PFSK-1 (cell line): ENCODE results near the gene FTSJ1. TPM values are rescaled to one million over a fixed set of nuclear protein-coding genes. Genes with fewer than 3 reads are reported as not detected.

Experiments
- FOXP2 ChIP-seq: optimal IDR thresholded peaks from 2 replicates; pipeline ENCODE3; 2011; ENCODE audit warnings: borderline replicate concordance, control low read depth, inconsistent platforms; ENCODE audit not compliant: insufficient read depth; ENCODE audit errors: extremely low read length, extremely low read depth
- POLR2AphosphoS5 ChIP-seq: IDR thresholded peaks from 2 replicates; pipeline ENCODE4 v1.6.1; 2012; ENCODE audit warnings: low read depth, mild to moderate bottlenecking, control low read depth, low read length, moderate library complexity
- SIN3A ChIP-seq: IDR thresholded peaks from 2 replicates; pipeline ENCODE4 v1.6.1; 2012; ENCODE audit warnings: mild to moderate bottlenecking, low read length, moderate library complexity, borderline replicate concordance; ENCODE audit not compliant: insufficient read depth
- TAF1 ChIP-seq: IDR thresholded peaks from 2 replicates; pipeline ENCODE4 v1.6.1; 2012; ENCODE audit warnings: low read length, control low read depth, borderline replicate concordance; ENCODE audit not compliant: insufficient read depth
- polyA plus RNA-seq: library from polyadenylated mRNA; unstranded; fragments of >200 nt; gene quantifications from one replicate; pipeline ENCODE4 v1.2.1, GENCODE V29; 2012; ENCODE audit warnings: low read depth, missing spikeins; ENCODE audit not compliant: insufficient read length
- TF ChIP-seq, protein P1 (sequence below), 2 experiments: IDR thresholded peaks; 2 replicates each; pipeline versions ENCODE4 v1.6.1 to v1.8.0; 2011 to 2012; ENCODE audit warnings: low read depth in 2 of 2, low read length in 2 of 2, control low read depth in 1 of 2, inconsistent platforms in 1 of 2, mild to moderate bottlenecking in 1 of 2, moderate library complexity in 1 of 2; ENCODE audit not compliant: insufficient read depth in 1 of 2

The FTSJ1 gene, protein sequence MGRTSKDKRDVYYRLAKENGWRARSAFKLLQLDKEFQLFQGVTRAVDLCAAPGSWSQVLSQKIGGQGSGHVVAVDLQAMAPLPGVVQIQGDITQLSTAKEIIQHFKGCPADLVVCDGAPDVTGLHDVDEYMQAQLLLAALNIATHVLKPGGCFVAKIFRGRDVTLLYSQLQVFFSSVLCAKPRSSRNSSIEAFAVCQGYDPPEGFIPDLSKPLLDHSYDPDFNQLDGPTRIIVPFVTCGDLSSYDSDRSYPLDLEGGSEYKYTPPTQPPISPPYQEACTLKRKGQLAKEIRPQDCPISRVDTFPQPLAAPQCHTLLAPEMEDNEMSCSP
- 161 TPM for polyA plus RNA-seq

DNA sequence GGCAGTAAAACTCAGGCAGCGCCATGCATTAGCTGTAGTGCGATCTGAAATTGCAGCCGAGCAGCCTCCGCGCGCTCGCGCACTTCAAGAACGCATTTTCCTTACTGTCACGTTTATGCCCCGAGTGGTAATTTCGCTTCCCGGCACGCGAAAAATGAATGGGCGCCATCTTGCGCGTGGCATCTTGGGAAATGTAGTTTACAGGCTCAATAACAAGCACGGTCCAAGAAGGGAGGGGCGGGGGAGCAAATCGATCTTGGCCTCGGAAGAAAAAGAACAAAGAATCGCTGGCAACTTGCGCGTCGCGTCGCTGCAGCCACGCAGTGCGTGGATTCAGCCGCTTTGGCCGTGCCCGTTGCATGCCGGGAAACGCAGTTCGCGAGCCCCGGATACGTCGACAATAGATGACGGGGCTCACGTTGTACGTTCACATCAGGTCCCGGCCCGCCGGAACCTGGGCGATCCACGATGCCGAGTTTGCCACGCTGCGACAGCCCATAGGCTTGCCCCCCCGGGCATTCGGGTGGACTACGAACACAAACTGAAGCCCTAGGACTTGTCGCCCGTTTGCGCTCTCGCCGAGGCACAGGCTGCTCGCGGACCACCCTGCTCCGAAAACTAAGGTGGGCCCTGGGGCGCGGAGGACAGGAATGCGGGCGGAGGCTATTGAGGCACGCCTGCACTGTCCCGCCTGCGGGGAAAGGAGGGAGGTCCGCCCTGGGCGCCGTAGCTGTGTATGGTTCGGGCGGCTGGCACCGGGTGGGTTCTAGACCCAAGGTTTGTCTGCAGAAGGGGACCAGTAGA is at the start of gene FTSJ1:
TSS of gene FTSJ1 (plus strand) at position 426 of the 804 bp plus-strand sequence. CDS start 1,849 bp downstream, outside the sequence.
- TF ChIP-seq POLR2AphosphoS5 (peak; percentile 67), FOXP2 (no peak), TAF1 (peak; percentile 81; the same call in 1 of the 2 replicates), SIN3A (peak; percentile 64; the same call in 1 of the 2 replicates)
- TF ChIP-seq, protein P1, sequence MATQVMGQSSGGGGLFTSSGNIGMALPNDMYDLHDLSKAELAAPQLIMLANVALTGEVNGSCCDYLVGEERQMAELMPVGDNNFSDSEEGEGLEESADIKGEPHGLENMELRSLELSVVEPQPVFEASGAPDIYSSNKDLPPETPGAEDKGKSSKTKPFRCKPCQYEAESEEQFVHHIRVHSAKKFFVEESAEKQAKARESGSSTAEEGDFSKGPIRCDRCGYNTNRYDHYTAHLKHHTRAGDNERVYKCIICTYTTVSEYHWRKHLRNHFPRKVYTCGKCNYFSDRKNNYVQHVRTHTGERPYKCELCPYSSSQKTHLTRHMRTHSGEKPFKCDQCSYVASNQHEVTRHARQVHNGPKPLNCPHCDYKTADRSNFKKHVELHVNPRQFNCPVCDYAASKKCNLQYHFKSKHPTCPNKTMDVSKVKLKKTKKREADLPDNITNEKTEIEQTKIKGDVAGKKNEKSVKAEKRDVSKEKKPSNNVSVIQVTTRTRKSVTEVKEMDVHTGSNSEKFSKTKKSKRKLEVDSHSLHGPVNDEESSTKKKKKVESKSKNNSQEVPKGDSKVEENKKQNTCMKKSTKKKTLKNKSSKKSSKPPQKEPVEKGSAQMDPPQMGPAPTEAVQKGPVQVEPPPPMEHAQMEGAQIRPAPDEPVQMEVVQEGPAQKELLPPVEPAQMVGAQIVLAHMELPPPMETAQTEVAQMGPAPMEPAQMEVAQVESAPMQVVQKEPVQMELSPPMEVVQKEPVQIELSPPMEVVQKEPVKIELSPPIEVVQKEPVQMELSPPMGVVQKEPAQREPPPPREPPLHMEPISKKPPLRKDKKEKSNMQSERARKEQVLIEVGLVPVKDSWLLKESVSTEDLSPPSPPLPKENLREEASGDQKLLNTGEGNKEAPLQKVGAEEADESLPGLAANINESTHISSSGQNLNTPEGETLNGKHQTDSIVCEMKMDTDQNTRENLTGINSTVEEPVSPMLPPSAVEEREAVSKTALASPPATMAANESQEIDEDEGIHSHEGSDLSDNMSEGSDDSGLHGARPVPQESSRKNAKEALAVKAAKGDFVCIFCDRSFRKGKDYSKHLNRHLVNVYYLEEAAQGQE (IDR thresholded peaks at IDR 0.05; ENCODE audit: insufficient read depth in 1 of 2, low read depth in 2 of 2, low read length in 2 of 2) = no peak

DNA sequence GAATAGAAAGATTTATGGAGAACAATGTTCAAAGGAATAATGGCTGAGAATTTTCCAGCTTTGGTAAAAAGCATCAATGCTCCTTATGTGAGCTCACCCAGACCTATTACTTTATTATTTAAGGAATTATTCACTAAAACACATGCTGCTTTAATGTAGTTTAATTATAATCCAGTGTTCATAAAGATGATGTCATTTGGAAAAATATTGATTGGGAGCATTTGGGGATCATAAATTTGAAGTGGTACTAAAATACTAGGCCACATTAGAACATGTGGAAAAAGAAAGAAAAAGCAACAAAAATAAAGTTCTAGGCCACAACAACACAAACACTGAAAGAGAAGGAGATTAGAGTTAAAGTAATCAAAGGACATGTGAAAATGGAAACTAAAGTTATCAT is 25.9 kb upstream of the FTSJ1 start:
- no peak for TF ChIP-seq POLR2AphosphoS5
- no peak for TF ChIP-seq TAF1
- no peak for TF ChIP-seq FOXP2
- TF ChIP-seq, protein P1 (IDR thresholded peaks at IDR 0.05; ENCODE audit: insufficient read depth in 1 of 2, low read depth in 2 of 2, low read length in 2 of 2) = no peak
- TF ChIP-seq SIN3A = no peak

DNA sequence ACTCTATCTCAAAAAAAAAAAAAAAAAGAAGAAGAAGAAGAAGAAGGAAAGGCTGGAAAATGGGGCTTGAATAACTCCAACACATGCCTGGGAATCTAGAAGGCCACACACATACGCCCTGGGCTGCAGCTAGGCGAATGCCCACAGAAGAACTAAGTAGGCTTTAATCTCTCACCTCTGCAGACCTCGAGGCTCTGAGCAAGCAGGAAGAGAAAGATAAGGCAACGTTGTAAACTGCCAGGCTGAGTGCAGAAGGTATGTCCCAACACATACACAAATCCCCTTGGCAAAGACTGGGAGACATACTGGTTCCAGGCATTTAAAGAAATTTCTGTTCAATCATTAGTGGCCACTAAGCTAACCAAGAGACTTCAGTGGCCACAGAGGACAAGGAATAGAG is 24.3 kb upstream of the FTSJ1 start:
- no peak for TF ChIP-seq FOXP2
- TF ChIP-seq SIN3A = no peak
- TF ChIP-seq POLR2AphosphoS5 = no peak
- TF ChIP-seq TAF1 = no peak

DNA sequence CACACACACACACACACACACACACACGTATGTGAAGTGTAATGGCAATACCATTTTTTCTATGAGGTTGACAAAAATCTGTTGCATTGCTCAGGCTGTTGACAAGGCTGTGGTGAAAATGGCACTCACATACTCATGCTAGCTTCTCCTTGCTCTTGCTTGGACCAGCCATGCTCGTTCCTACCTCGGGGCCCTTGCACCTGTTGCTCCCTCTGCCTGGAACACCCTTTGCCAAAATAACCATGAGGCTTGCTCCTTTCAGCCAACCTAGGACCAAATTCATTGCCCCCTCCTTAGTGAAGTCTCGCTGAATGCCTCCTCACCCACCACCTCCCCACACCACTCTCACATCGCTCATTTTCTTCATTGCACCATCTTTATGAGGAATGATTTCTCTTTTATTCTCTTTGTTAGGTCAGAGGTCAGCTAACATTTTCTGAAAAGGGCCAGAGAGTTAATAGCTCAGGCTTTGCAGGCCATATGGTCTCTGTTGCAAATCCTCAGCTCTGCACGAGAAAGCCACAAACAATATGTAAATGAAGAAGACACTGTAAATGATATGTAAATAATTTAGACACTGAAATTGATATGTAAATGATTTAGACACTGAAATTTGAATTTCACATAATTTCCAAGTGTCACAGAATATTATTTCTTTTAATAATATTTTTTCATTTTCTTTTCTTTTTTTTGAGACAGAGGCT is 19.2 kb upstream of the FTSJ1 start:
- TF ChIP-seq, protein P1 (IDR thresholded peaks at IDR 0.05; ENCODE audit: insufficient read depth in 1 of 2, low read depth in 2 of 2, low read length in 2 of 2) = no peak
- TF ChIP-seq TAF1 = no peak
- no peak for TF ChIP-seq SIN3A
- no peak for TF ChIP-seq POLR2AphosphoS5
- TF ChIP-seq FOXP2 = no peak

DNA sequence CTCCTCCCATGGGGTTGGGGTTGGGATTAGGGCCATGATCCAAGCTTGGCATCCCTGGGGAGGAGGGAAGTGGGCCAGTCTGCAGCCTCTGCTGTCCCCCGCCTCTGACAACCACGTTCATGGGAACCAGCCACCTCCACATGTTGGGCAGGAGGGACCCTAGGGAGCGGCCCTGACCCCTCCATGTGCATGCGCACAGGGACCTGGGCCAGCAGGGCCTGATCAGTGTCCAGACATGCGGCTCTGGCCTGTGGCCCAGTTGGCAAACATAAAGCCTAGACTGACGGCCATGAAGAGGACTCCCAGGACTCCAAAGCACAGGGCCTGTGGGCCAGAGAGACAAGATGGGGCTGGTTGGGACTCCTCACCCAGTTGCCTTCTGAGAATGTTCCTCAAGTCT is 17.3 kb upstream of the FTSJ1 start:
- TF ChIP-seq, protein P1 (IDR thresholded peaks at IDR 0.05; ENCODE audit: insufficient read depth in 1 of 2, low read depth in 2 of 2, low read length in 2 of 2) = no peak
- TF ChIP-seq TAF1 (no peak), SIN3A (no peak), POLR2AphosphoS5 (no peak)
